Measurements from ENCODE around the gene PROX2. TPM values are rescaled to one million over a fixed set of nuclear protein-coding genes. Genes with fewer than 3 reads are reported as not detected.

Gene PROX2
- polyA plus RNA-seq, 3 donors, result 0.03 TPM; not detected in 2

DNA sequence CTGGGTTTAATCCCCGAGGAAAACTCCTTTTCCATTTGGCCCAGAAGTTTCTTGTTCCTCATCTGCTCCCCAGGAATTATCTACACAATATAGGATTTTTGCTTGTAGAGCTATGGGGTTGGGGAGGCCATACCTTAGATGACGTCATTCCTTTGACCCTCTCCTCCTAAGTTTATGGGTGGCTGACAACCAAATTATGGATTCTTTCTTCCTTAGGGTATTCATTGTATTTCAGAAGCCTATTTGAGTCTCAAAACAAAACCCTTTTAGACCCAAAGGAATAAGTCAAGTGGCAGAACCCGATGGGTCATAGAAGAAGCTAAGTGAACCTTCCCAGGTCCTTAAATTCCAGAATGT is 14.2 kb downstream of the PROX2 start:
- H3K27me3 ChIP-seq (ENCODE audit: control insufficient read depth in 2 of 2, insufficient read depth in 2 of 2, low read length in 2 of 2), result no peaks in the 10 kb centered on the region

DNA sequence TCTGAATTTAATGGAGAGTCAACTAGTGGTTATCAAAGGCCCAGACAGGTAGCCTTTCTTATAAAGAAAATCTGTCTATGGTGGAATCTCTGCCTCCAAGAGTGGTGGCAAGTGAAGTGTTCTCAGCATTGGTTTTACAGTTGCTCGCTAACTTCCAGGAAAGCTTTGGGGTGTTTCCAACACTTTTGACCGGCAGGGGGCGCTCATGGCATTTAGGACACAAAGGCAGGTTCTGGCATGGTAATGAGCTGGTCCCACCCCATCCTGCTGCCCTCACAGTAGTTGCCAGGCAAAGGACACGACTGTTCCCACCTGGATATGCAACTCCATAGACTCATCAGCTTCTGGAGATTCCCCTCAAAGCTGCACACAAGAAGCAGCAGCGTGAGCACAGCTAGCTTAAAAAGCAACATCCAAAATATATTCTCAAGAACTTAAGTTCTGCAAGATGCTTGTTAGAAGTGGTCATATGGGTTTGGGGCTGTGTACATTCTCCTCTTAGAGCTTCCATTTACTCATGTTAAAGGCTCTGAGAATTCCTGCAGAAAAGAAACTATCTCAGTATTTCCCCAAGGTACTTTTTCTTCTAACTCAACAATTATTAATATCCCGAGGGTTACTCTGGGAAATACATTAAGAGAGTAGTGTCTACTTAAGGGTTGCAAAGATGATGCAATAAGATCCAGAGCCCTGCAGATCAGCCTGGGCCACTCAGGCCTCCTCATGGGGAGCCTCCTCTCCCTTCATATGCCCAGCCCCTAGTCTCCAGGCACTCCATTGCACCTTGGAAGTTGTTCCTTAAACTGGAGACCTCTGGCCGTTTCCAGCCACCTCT is 14.8 kb downstream of the PROX2 start:
- H4K20me1 ChIP-seq (ENCODE audit: insufficient read depth, low read length), result no peaks in the 10 kb centered on the region

More for the DNA sequence above, 14.2 kb downstream of the PROX2 start:
- Mint-ChIP-seq H3K9me3 (no peaks in the 10 kb centered on the region), H3K36me3 (no peaks in the 10 kb centered on the region), H3K4me3 (no peak overlapping the region), H3K27me3 (ENCODE audit: low read depth in 3 of 3) (peaks cover 0 to 2% (median 0%) of the 10 kb centered on the region in 3 donors), H3K4me1 (peaks cover 16% of the 10 kb centered on the region), H3K27ac (no peak overlapping the region)
- peaks cover 13 to 14% of the 10 kb centered on the region in 2 donors for H3K4me1 ChIP-seq (ENCODE audit: control insufficient read depth in 1 of 2, insufficient read depth in 2 of 2, low read length in 2 of 2)
- H3K4me2 ChIP-seq (replicated peaks; ENCODE audit: extremely low read depth, low read length, poor library complexity, severe bottlenecking), result no peak overlapping the region
- H4K20me1 ChIP-seq (ENCODE audit: insufficient read depth, low read length), result no peaks in the 10 kb centered on the region
- H3K27ac ChIP-seq (ENCODE audit: low read depth in 1 of 2, low read length in 2 of 2), result no peak overlapping the region
- 100% methylated on average over 1 of the region's 3 CpGs for WGBS (ENCODE audit: insufficient coverage)
- H3K9me3 ChIP-seq (replicated peaks in 1 of 2; ENCODE audit: control insufficient read depth in 1 of 2, insufficient read depth in 1 of 2, low read length in 2 of 2), result no peaks in the 10 kb centered on the region
- no peak for DNase-seq
- H3K79me2 ChIP-seq (ENCODE audit: insufficient read depth, low read length), result no peaks in the 10 kb centered on the region
- intact Hi-C loops (cut with micrococcal nuclease), result loop anchor here (2.0 to 10.0 kb wide), 3 partner anchors 43 to 226 kb away; no protein-coding TSS in a partner anchor
- TF ChIP-seq, protein P1, sequence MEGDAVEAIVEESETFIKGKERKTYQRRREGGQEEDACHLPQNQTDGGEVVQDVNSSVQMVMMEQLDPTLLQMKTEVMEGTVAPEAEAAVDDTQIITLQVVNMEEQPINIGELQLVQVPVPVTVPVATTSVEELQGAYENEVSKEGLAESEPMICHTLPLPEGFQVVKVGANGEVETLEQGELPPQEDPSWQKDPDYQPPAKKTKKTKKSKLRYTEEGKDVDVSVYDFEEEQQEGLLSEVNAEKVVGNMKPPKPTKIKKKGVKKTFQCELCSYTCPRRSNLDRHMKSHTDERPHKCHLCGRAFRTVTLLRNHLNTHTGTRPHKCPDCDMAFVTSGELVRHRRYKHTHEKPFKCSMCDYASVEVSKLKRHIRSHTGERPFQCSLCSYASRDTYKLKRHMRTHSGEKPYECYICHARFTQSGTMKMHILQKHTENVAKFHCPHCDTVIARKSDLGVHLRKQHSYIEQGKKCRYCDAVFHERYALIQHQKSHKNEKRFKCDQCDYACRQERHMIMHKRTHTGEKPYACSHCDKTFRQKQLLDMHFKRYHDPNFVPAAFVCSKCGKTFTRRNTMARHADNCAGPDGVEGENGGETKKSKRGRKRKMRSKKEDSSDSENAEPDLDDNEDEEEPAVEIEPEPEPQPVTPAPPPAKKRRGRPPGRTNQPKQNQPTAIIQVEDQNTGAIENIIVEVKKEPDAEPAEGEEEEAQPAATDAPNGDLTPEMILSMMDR (IDR thresholded peaks at IDR 0.05), result no peak
- no peak overlapping the region for H3K4me3 ChIP-seq (replicated peaks in 1 of 3; ENCODE audit: low read depth in 2 of 3, low read length in 3 of 3)
- no peak overlapping the region for H3K9ac ChIP-seq (ENCODE audit: insufficient read depth, low read length, poor library complexity, severe bottlenecking)
- H2AFZ ChIP-seq (ENCODE audit: insufficient read depth, low read depth, low read length, poor library complexity, severe bottlenecking), result no peak overlapping the region
- H3K36me3 ChIP-seq (replicated peaks in 1 of 2; ENCODE audit: control insufficient read depth in 1 of 2, insufficient read depth in 2 of 2, low read length in 2 of 2), result no peaks in the 10 kb centered on the region

More for the DNA sequence above, 14.8 kb downstream of the PROX2 start:
- no peak overlapping the region for H3K4me2 ChIP-seq (replicated peaks; ENCODE audit: extremely low read depth, low read length, poor library complexity, severe bottlenecking)
- no peak overlapping the region for H3K9ac ChIP-seq (ENCODE audit: insufficient read depth, low read length, poor library complexity, severe bottlenecking)
- H3K79me2 ChIP-seq (ENCODE audit: insufficient read depth, low read length), result no peaks in the 10 kb centered on the region
- H3K36me3 ChIP-seq (replicated peaks in 1 of 2; ENCODE audit: control insufficient read depth in 1 of 2, insufficient read depth in 2 of 2, low read length in 2 of 2), result no peaks in the 10 kb centered on the region
- no peaks in the 10 kb centered on the region for H3K9me3 Mint-ChIP-seq
- no peaks in the 10 kb centered on the region for H3K9me3 ChIP-seq (replicated peaks in 1 of 2; ENCODE audit: control insufficient read depth in 1 of 2, insufficient read depth in 1 of 2, low read length in 2 of 2)
- H3K36me3 Mint-ChIP-seq, result no peaks in the 10 kb centered on the region
- H3K4me3 Mint-ChIP-seq, result no peak overlapping the region
- peak; percentile 69 to 79 (median 78) for DNase-seq
- WGBS (ENCODE audit: insufficient coverage), result 10% methylated on average over 4 of the region's 7 CpGs
- no peaks in the 10 kb centered on the region for H3K27me3 ChIP-seq (ENCODE audit: control insufficient read depth in 2 of 2, insufficient read depth in 2 of 2, low read length in 2 of 2)
- H3K27ac ChIP-seq (ENCODE audit: low read depth in 1 of 2, low read length in 2 of 2), result no peak overlapping the region
- H3K27me3 Mint-ChIP-seq (ENCODE audit: low read depth in 3 of 3), result peaks cover 0 to 2% (median 0%) of the 10 kb centered on the region in 3 donors
- H3K27ac Mint-ChIP-seq, result no peak overlapping the region
- TF ChIP-seq, protein P1 (IDR thresholded peaks at IDR 0.05), result peak; percentile 85
- no peak overlapping the region for H3K4me3 ChIP-seq (replicated peaks in 1 of 3; ENCODE audit: low read depth in 2 of 3, low read length in 3 of 3)
- peaks cover 13 to 14% of the 10 kb centered on the region in 2 donors for H3K4me1 ChIP-seq (ENCODE audit: control insufficient read depth in 1 of 2, insufficient read depth in 2 of 2, low read length in 2 of 2)
- H3K4me1 Mint-ChIP-seq, result peaks cover 22% of the 10 kb centered on the region
- no peak overlapping the region for H2AFZ ChIP-seq (ENCODE audit: insufficient read depth, low read depth, low read length, poor library complexity, severe bottlenecking)
- intact Hi-C loops (cut with micrococcal nuclease), result loop anchor here (2.0 to 10.0 kb wide), 3 partner anchors 44 to 226 kb away; no protein-coding TSS in a partner anchor

Measured in CD14-positive monocyte (primary cell).